GM19463 (cell line): ENCODE data around the gene GYS2.

Experiments used
- ATAC-seq: cut with Tn5 transposase; IDR thresholded peaks from one replicate; pipeline ENCODE4 v1.9.1; 2021; ENCODE audit warnings: mild to moderate bottlenecking, moderate library complexity; ENCODE audit not compliant: unreplicated experiment

Gene GYS2

DNA sequence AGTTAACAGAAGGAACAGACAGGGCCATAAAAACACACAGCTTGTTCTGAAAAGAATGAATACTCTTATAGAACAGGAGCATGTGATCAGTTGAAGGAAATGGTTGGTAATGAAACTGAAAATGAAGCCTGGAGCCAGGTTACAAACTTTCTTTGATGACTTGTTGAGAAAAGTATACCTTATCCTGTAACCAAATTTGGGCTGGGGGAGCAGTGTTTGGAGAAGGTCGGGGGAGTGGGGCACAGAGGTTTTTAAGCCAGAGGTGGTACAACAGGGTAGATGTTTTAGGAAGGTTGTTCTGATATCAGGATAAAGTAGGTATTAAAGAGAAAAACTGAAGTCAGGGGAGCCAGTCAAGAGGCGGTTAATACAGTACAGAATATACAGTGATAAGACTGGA is 94.9 kb downstream of the GYS2 start:
- peak; percentile 94 for ATAC-seq

DNA sequence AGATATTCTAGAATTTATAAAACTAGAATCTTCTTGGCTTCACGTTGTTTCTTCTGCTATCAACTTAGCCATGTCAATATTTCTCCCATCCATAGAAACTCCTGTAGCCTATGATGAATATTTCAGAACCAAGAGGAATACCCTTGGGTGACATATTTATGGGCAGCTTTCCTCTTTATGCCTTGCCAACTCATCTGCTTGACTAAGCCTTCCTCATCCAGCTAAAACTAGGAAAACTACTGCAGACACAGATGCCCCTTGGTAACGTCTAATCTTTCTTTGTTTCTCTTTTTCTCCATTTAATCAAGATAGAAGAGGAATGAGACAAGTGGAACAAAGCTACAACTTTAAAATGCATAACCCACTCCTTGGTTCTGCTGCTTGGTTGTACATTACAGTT is 96.8 kb downstream of the GYS2 start:
- no peak for ATAC-seq

DNA sequence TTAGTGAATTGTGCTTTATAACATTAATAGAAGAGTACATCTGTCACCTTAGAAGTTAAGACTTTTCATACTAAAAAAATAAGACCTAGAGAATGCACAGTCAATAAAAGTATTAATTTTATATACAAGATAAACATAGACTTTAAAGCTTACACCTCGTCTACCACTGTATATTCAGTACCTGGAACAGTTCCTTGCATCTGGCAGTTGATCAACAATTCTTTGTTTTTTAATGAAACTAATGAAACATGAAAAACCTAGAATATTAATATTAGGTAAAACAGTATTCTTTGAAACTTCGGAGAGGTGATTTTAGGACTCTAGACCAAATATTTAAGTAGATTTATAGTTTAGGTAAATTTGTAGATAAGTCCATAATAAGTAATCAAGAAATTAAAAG is 98.8 kb downstream of the GYS2 start:
- no peak for ATAC-seq

- ATAC-seq = no peak
Observed at GRCh38 chr12:21502872-21503271, 101.8 kb downstream of the GYS2 start.

GRCh38 chr12:21502164-21502496 is 102.5 kb downstream of the GYS2 start:
- ATAC-seq = peak; percentile 2

- peak; percentile 97 for ATAC-seq
Observed at GRCh38 chr12:21501258-21502163, 103.1 kb downstream of the GYS2 start, which contains the start of the genes GOLT1B and RECQL. Gene GOLT1B, plus strand, starts transcription at chr12:21501789. Its CDS starts 135 bp downstream, at chr12:21501924. Gene RECQL, minus strand, starts transcription at chr12:21501635. Its CDS starts 2,065 bp downstream, at chr12:21499570.

- peak; percentile 0 for ATAC-seq
Observed at GRCh38 chr12:21500786-21501257, 103.8 kb downstream of the GYS2 start.

DNA sequence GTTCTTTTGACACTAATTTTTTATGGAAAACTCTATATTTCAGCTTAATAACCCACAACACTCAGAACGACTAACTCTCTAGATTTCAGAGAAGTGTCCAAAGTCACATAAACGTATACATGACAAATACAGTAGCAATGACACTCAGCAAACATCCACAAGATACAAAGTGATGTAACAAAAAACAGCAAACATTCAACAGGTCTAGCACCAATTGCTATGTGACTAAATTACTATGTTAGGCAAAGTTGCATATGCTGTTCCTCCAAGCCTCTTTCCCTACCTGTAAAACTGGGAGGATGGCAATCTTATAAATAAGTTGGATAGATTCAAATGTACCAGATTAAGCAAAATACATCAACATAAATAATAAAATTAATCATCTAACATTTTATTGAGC is 104.9 kb downstream of the GYS2 start:
- ATAC-seq = no peak
